Non-pigmented ciliary epithelial cell (primary cell): ENCODE data around the gene DIO3.
"Not testable (repeated sequence)": the region's sequence is repeated elsewhere in the genome, so short reads cannot be mapped to it uniquely, and the experiment has no call there.

Experiments
- DNase-seq: peaks from one replicate; pipeline ENCODE4 v3.0.0-alpha.2; 2010; ENCODE audit warnings: low read depth

DIO3 gene

GRCh38 chr14:101542391-101542790 lies 18.9 kb upstream of the DIO3 start:
- no peak for DNase-seq

GRCh38 chr14:101543814-101544213 lies 17.5 kb upstream of the DIO3 start:
- DNase-seq = no peak

GRCh38 chr14:101544550-101544949 lies 16.7 kb upstream of the DIO3 start:
- DNase-seq = no peak

- DNase-seq = no peak
These were observed 14.6 kb upstream of the DIO3 start for GRCh38 chr14:101546706-101547105.

GRCh38 chr14:101547107-101547738 lies 14.1 kb upstream of the DIO3 start:
- no peak for DNase-seq

GRCh38 chr14:101547961-101548669 lies 13.2 kb upstream of the DIO3 start:
- no peak for DNase-seq

- no peak for DNase-seq
These were observed 12.6 kb upstream of the DIO3 start for GRCh38 chr14:101548710-101549109.

GRCh38 chr14:101549154-101549553 lies 12.1 kb upstream of the DIO3 start:
- DNase-seq = no peak

- not testable (repeated sequence) for DNase-seq
These were observed 10.9 kb upstream of the DIO3 start for GRCh38 chr14:101550202-101550912.

- no peak for DNase-seq
These were observed 9.3 kb upstream of the DIO3 start for GRCh38 chr14:101551729-101552595.

- no peak for DNase-seq
These were observed 8.5 kb upstream of the DIO3 start for GRCh38 chr14:101552786-101553231.

GRCh38 chr14:101553393-101553792 lies 7.9 kb upstream of the DIO3 start:
- DNase-seq = no peak

GRCh38 chr14:101553931-101554330 lies 7.4 kb upstream of the DIO3 start:
- DNase-seq = no peak

- no peak for DNase-seq
These were observed 6.2 kb upstream of the DIO3 start for GRCh38 chr14:101554991-101555668.

- not testable (repeated sequence) for DNase-seq
These were observed 5.6 kb upstream of the DIO3 start for GRCh38 chr14:101555669-101556043.

GRCh38 chr14:101556131-101556530 lies 5.2 kb upstream of the DIO3 start:
- no peak for DNase-seq

- no peak for DNase-seq
These were observed 4.6 kb upstream of the DIO3 start for GRCh38 chr14:101556566-101557320.

- DNase-seq = no peak
These were observed 4.0 kb upstream of the DIO3 start for GRCh38 chr14:101557321-101557695.

GRCh38 chr14:101557811-101558738 lies 3.2 kb upstream of the DIO3 start:
- DNase-seq = no peak

- DNase-seq = no peak
These were observed 2.5 kb upstream of the DIO3 start for GRCh38 chr14:101558739-101559240.
